Suppressor macrophage (primary cell): ENCODE measurements around the gene SH3BP5.

Experiments
- DNase-seq, 4 experiments: peaks; one replicate each; pipeline ENCODE4 v3.0.0-alpha.2; 2020 to 2022

The SH3BP5 gene

GRCh38 chr3:15347063-15347736 lies 14.8 kb upstream of the SH3BP5 start:
- peak in 3 of 4 experiments; percentile 15 to 59 (median 46) for DNase-seq

- DNase-seq: no peak
Measured at GRCh38 chr3:15346516-15346915, 14.1 kb upstream of the SH3BP5 start.

GRCh38 chr3:15345608-15346137 lies 13.3 kb upstream of the SH3BP5 start:
- peak in 3 of 4 experiments; percentile 52 to 60 (median 53) for DNase-seq

GRCh38 chr3:15345066-15345607 lies 12.8 kb upstream of the SH3BP5 start:
- DNase-seq: no peak

GRCh38 chr3:15342945-15343344 lies 10.6 kb upstream of the SH3BP5 start:
- DNase-seq: peak; percentile 67 to 91 (median 78)

- peak in 1 of 4 experiments; percentile 27 for DNase-seq
Measured at GRCh38 chr3:15342246-15342645, 9.9 kb upstream of the SH3BP5 start.

- peak in 3 of 4 experiments; percentile 35 to 54 (median 43) for DNase-seq
Measured at GRCh38 chr3:15341030-15341726, 8.8 kb upstream of the SH3BP5 start.

GRCh38 chr3:15339786-15340215 lies 7.4 kb upstream of the SH3BP5 start:
- DNase-seq: peak; percentile 65 to 86 (median 74)

- no peak for DNase-seq
Measured at GRCh38 chr3:15339001-15339400, 6.6 kb upstream of the SH3BP5 start.

GRCh38 chr3:15337963-15338362 lies 5.6 kb upstream of the SH3BP5 start:
- DNase-seq: no peak

- DNase-seq: no peak
Measured at GRCh38 chr3:15336057-15336456, 3.7 kb upstream of the SH3BP5 start.

GRCh38 chr3:15333956-15334263 lies 1.5 kb upstream of the SH3BP5 start:
- DNase-seq: no peak

GRCh38 chr3:15333099-15333955 lies 941 bp upstream of the SH3BP5 start:
- DNase-seq: no peak

- DNase-seq: peak; percentile 60 to 84 (median 71)
Measured at GRCh38 chr3:15331606-15332404, 581 bp downstream of the SH3BP5 start.

GRCh38 chr3:15331072-15331605 lies 1.2 kb downstream of the SH3BP5 start:
- no peak for DNase-seq

GRCh38 chr3:15330031-15330596 lies 2.3 kb downstream of the SH3BP5 start:
- DNase-seq: peak; percentile 83 to 94 (median 88)

GRCh38 chr3:15329046-15330005 lies 3.1 kb downstream of the SH3BP5 start:
- DNase-seq: no peak

- DNase-seq: no peak
Measured at GRCh38 chr3:15327941-15328340, 4.4 kb downstream of the SH3BP5 start.

- no peak for DNase-seq
Measured at GRCh38 chr3:15326673-15327072, 5.7 kb downstream of the SH3BP5 start.

GRCh38 chr3:15326037-15326436 lies 6.3 kb downstream of the SH3BP5 start:
- DNase-seq: no peak
